ENCODE data around the gene SFR1.
A peak's percentile ranks its signal among the peaks of the same experiment; 100 is the strongest.

SFR1 gene, protein sequence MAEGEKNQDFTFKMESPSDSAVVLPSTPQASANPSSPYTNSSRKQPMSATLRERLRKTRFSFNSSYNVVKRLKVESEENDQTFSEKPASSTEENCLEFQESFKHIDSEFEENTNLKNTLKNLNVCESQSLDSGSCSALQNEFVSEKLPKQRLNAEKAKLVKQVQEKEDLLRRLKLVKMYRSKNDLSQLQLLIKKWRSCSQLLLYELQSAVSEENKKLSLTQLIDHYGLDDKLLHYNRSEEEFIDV

DNA sequence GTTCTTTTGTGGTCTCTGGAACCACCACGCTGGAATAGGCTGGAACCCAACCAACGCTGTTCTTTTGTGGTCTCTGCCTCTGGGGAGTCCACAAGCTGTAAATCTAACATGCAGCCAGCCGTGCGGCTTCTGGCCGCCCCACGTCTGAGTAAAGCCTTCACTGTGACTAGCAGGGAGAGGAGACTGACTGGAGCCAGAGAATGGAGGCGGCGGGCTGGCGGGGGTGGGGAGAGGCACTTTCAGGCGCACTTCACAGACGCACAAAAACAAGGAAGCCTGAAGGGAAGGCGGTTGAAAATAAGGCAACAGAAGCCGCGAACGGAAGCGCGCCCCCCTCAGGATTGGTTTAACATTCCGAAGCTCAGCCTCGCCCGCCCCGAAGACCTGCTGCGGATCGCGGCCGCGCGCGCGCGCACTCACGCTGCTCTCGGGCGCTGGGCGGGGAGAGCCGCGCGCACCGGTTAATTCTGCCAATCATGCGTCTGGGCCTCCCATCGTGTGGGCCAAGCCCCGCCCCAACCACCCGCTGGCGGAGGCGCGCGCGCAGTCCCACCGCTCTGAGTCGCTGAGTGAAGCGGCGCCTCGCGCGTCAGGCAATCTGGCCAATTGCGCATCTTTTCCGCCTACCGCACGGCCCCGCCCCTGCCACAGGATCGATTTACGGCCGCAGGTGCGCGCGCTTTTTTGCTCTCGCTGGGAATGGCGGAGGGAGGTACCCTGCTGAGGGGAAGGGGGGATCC, at the start of gene SFR1:
TSS of gene SFR1 (plus strand) at position 687 of the 740 bp plus-strand sequence. CDS start at position 700, 13 bp downstream.
- H3K36me3 ChIP-seq = no peaks in the 10 kb centered on the region
- peaks cover 0 to 25% (median 13%) of the 10 kb centered on the region in 4 donors for H3K4me1 ChIP-seq
- no peaks in the 10 kb centered on the region for H3K9me3 ChIP-seq
- H3K4me3 ChIP-seq = peak within 1 kb of the TSS; percentile 60 to 72
- H3K27me3 ChIP-seq = no peaks in the 10 kb centered on the region
- DNase-seq = peak; percentile 98 to 99
- TF ChIP-seq, protein P1, sequence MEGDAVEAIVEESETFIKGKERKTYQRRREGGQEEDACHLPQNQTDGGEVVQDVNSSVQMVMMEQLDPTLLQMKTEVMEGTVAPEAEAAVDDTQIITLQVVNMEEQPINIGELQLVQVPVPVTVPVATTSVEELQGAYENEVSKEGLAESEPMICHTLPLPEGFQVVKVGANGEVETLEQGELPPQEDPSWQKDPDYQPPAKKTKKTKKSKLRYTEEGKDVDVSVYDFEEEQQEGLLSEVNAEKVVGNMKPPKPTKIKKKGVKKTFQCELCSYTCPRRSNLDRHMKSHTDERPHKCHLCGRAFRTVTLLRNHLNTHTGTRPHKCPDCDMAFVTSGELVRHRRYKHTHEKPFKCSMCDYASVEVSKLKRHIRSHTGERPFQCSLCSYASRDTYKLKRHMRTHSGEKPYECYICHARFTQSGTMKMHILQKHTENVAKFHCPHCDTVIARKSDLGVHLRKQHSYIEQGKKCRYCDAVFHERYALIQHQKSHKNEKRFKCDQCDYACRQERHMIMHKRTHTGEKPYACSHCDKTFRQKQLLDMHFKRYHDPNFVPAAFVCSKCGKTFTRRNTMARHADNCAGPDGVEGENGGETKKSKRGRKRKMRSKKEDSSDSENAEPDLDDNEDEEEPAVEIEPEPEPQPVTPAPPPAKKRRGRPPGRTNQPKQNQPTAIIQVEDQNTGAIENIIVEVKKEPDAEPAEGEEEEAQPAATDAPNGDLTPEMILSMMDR (IDR thresholded peaks at IDR 0.05) = peak; percentile 54
- peak within 1 kb of the TSS; percentile 96 to 98 for H3K27ac ChIP-seq
- intact Hi-C loops (cut with DNase I; ENCODE audit: low total_unique reads) = loop anchor here (10.0 kb wide), 2 partner anchors 157 to 227 kb away; partner anchors contain the start of gene SLK

DNA sequence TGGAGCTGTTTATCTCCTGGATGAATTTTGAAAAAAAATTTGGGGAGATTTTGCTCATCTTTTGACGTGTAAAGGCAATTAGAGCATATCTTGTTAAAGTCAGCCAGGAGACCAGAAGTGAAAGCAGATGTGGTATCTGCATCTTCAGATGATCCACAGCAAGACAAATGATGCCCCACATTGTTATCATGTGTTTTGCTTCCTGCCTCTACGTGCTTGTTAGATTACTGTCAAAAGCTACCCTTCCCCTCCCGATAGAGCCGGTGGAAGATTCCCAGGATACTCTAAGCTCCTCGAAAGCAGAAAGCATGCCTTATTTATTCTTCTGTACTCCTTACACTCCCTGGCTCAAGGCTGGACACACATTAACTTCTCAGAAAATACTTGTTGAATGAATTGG, 49.2 kb upstream of the SFR1 start:
- TF ChIP-seq, protein P1 (IDR thresholded peaks at IDR 0.05) = no peak
- H3K27ac ChIP-seq = no peak overlapping the region
- peaks cover 0 to 5% of the 10 kb centered on the region in 2 donors for H3K27me3 ChIP-seq
- intact Hi-C loops (cut with DNase I; ENCODE audit: low total_unique reads) = no loop called here
- H3K4me1 ChIP-seq = no peaks in the 10 kb centered on the region
- no peak for DNase-seq
- H3K36me3 ChIP-seq = no peaks in the 10 kb centered on the region
- H3K9me3 ChIP-seq = no peaks in the 10 kb centered on the region
- no peak overlapping the region for H3K4me3 ChIP-seq

DNA sequence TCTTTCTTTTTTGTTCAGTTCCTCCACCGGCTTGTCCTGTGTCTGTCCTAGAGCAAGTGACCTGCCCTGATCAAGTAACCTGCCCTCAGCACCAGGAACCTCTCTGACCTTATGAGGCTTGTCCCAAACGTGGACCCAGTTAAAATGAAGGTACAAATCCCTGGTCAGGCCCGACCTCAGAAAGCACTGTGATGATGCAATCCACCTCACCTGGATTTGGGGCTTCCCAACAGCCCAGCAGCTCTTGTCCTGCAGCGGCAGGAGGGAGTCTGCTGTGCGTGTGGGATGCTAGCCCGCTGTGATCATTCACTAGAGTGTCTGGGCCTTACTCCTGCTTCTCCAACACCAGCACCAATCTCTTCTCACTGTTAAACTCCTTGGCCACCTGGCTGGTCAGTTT, 47.5 kb upstream of the SFR1 start:
- H3K27me3 ChIP-seq = peaks cover 0 to 5% of the 10 kb centered on the region in 2 donors
- no peaks in the 10 kb centered on the region for H3K9me3 ChIP-seq
- intact Hi-C loops (cut with DNase I; ENCODE audit: low total_unique reads) = no loop called here
- no peaks in the 10 kb centered on the region for H3K36me3 ChIP-seq
- no peak overlapping the region for H3K27ac ChIP-seq
- no peak for DNase-seq
- H3K4me3 ChIP-seq = no peak overlapping the region
- H3K4me1 ChIP-seq = no peaks in the 10 kb centered on the region
- TF ChIP-seq, protein P1 (IDR thresholded peaks at IDR 0.05) = no peak

DNA sequence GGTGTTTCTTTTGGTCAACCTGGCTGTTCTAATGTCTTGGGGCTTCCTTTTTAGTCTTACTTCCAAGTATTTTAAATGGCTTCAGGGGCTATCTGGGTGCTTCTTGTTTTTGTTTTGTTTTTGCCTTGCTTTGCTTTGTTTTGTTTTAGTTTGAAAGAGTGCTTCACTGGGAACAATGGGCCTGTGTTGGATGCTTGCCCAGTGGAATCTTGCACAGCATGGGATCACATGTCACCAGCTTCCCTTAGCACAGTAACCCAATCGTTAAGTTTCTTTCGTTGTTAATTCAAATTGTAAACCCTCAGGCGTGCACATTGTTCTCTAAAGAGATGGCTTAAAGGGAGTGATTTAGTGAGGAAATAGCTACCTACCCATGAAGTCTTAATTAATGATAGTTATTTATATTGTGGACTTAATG, 45.2 kb upstream of the SFR1 start:
- Histone ChIP-seq H3K4me3 (no peak overlapping the region), H3K27ac (no peak overlapping the region), H3K4me1 (no peaks in the 10 kb centered on the region), H3K27me3 (peaks cover 0 to 5% of the 10 kb centered on the region in 2 donors), H3K36me3 (no peaks in the 10 kb centered on the region), H3K9me3 (no peaks in the 10 kb centered on the region)
- peak in 1 of 2 donors; percentile 44 for DNase-seq
- intact Hi-C loops (cut with DNase I; ENCODE audit: low total_unique reads) = no loop called here
- TF ChIP-seq, protein P1 (IDR thresholded peaks at IDR 0.05) = no peak

DNA sequence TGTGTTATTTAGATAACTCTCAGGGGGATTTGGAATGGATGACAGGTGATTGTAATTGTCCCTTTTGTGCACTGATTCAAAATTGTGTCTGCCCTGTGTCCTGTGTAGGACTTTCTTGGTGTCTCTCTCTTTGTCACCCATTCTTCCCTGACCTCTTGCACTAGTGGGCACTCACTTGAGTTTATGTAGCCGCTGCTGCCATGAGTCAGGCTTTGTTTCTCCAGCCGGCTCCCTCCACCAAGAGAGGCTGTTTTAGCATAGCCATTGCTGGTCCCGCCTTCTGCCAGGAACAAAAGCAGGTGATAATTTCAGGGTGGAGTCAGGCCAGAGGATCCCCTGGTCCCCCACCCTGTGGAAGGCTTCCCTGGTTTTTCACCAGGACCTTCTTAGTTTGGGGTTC, 44.7 kb upstream of the SFR1 start:
- no peak overlapping the region for H3K4me3 ChIP-seq
- no peak for DNase-seq
- intact Hi-C loops (cut with DNase I; ENCODE audit: low total_unique reads) = no loop called here
- no peaks in the 10 kb centered on the region for H3K4me1 ChIP-seq
- peaks cover 0 to 5% of the 10 kb centered on the region in 2 donors for H3K27me3 ChIP-seq
- H3K9me3 ChIP-seq = no peaks in the 10 kb centered on the region
- TF ChIP-seq, protein P1 (IDR thresholded peaks at IDR 0.05) = no peak
- no peak overlapping the region for H3K27ac ChIP-seq
- H3K36me3 ChIP-seq = no peaks in the 10 kb centered on the region

All from tibial artery (tissue), 4 donors.